ENCODE measurements around the gene KCNQ5.

The KCNQ5 gene

GRCh38 chr6:72740135-72740534, 118.3 kb downstream of the KCNQ5 start:
- no peaks in the 10 kb centered on the region for H3K9me3 ChIP-seq (ENCODE audit: control insufficient read depth, insufficient read depth, low read depth, low read length)
- TF ChIP-seq ZNF184 (tag by site-specific recombination; IDR thresholded peaks at IDR 0.05) (no peak), ZNF626 (tag by site-specific recombination; IDR thresholded peaks at IDR 0.05) (no peak), ZNF366 (tag by site-specific recombination; conservative IDR thresholded peaks at IDR 0.05) (no peak), ZNF692 (tag by site-specific recombination; IDR thresholded peaks at IDR 0.05) (no peak), ZNF274 (IDR thresholded peaks at IDR 0.05; ENCODE audit: low read length) (no peak), ZNF274 (tag by site-specific recombination; IDR thresholded peaks at IDR 0.05; ENCODE audit: borderline replicate concordance) (no peak), ZNF658 (tag by site-specific recombination; IDR thresholded peaks at IDR 0.05) (no peak), ZNF777 (tag by site-specific recombination; IDR thresholded peaks at IDR 0.05; ENCODE audit: borderline replicate concordance) (no peak)
- ChIA-PET POLR2A (no interaction called here), CTCF (no interaction called here)
- no peaks in the 10 kb centered on the region for H3K36me3 ChIP-seq (ENCODE audit: control insufficient read depth in 2 of 2, insufficient read depth in 1 of 2, low read length in 2 of 2)
- no peak overlapping the region for H3K4me3 ChIP-seq (ENCODE audit: low read depth, low read length)
- H3K27ac ChIP-seq (ENCODE audit: extremely low read depth, low read depth, low read length): no peak overlapping the region
- H3K4me1 ChIP-seq (ENCODE audit: control insufficient read depth, insufficient read depth, low read length): no peaks in the 10 kb centered on the region

- Histone ChIP-seq H3K27ac (ENCODE audit: extremely low read depth, low read depth, low read length) (no peak overlapping the region), H3K4me3 (ENCODE audit: low read depth, low read length) (no peak overlapping the region), H3K4me1 (ENCODE audit: control insufficient read depth, insufficient read depth, low read length) (no peaks in the 10 kb centered on the region), H3K36me3 (ENCODE audit: control insufficient read depth in 2 of 2, insufficient read depth in 1 of 2, low read length in 2 of 2) (no peaks in the 10 kb centered on the region), H3K9me3 (ENCODE audit: control insufficient read depth, insufficient read depth, low read depth, low read length) (no peaks in the 10 kb centered on the region)
- ChIA-PET POLR2A (no interaction called here), CTCF (interaction anchor here (1.0 kb wide), 1 partner anchor 124 kb away, joined by 4 read pairs; no protein-coding TSS in a partner anchor)
- no peak for TF ChIP-seq ZNF354C (tag by site-specific recombination; IDR thresholded peaks at IDR 0.05; ENCODE audit: borderline replicate concordance, low read depth)
- TF ChIP-seq SP7 (tag by site-specific recombination; IDR thresholded peaks at IDR 0.05): no peak
- no peak for TF ChIP-seq KLF8 (tag by site-specific recombination; IDR thresholded peaks at IDR 0.05)
- TF ChIP-seq FEZF1 (tag by site-specific recombination; IDR thresholded peaks at IDR 0.05): no peak
- no peak for TF ChIP-seq SP3 (tag by site-specific recombination; IDR thresholded peaks at IDR 0.05)
- TF ChIP-seq ZNF785 (tag by site-specific recombination; IDR thresholded peaks at IDR 0.05): no peak
- no peak for TF ChIP-seq PRDM6 (tag by site-specific recombination; IDR thresholded peaks at IDR 0.05)
- no peak for TF ChIP-seq ZFP41 (tag by site-specific recombination; IDR thresholded peaks at IDR 0.05; ENCODE audit: borderline replicate concordance)
- no peak for TF ChIP-seq GFI1B (tag by site-specific recombination; IDR thresholded peaks at IDR 0.05)
- no peak for TF ChIP-seq ZNF585B (tag by site-specific recombination; IDR thresholded peaks at IDR 0.05)
- TF ChIP-seq ZNF670 (tag by site-specific recombination; IDR thresholded peaks at IDR 0.05; ENCODE audit: low read depth): no peak
- no peak for TF ChIP-seq ZNF677 (tag by site-specific recombination; IDR thresholded peaks at IDR 0.05)
- TF ChIP-seq WT1 (tag by site-specific recombination; IDR thresholded peaks at IDR 0.05): no peak
- TF ChIP-seq ZNF558 (tag by site-specific recombination; IDR thresholded peaks at IDR 0.05): no peak
- TF ChIP-seq ZBTB6 (tag by site-specific recombination; IDR thresholded peaks at IDR 0.05): no peak
- no peak for TF ChIP-seq ZNF112 (tag by site-specific recombination; IDR thresholded peaks at IDR 0.05)
- TF ChIP-seq ZNF501 (tag by site-specific recombination; IDR thresholded peaks at IDR 0.05): no peak
These were observed 119.2 kb downstream of the KCNQ5 start for GRCh38 chr6:72741083-72741482.

All from HEK293 (cell line).